ENCODE data around the gene CENPP.

DNA sequence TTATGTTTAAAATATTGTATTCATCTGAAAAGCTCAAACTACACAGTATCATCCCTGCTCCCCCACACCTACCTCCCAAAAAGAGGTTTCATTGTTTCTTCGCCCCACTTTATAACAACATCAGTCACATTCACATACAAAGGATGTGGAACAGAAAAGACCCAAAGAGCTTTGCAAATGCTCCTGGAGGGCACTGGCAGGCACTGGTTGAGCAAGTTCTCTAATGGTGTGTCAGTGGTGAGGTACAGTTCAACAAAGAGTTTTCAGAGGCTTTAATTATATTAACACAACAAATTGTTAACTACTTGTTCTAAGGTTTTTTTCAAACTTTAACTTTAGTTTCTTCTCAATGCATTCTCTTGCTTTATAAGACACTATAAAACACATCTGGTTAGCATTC, 264.2 kb downstream of the CENPP start:
- TF ChIP-seq, protein P1, sequence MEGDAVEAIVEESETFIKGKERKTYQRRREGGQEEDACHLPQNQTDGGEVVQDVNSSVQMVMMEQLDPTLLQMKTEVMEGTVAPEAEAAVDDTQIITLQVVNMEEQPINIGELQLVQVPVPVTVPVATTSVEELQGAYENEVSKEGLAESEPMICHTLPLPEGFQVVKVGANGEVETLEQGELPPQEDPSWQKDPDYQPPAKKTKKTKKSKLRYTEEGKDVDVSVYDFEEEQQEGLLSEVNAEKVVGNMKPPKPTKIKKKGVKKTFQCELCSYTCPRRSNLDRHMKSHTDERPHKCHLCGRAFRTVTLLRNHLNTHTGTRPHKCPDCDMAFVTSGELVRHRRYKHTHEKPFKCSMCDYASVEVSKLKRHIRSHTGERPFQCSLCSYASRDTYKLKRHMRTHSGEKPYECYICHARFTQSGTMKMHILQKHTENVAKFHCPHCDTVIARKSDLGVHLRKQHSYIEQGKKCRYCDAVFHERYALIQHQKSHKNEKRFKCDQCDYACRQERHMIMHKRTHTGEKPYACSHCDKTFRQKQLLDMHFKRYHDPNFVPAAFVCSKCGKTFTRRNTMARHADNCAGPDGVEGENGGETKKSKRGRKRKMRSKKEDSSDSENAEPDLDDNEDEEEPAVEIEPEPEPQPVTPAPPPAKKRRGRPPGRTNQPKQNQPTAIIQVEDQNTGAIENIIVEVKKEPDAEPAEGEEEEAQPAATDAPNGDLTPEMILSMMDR (IDR thresholded peaks at IDR 0.05; ENCODE audit: low read depth, low read length): no peak
- TF ChIP-seq EZH2phosphoT487 (IDR thresholded peaks at IDR 0.05; ENCODE audit: low read depth): no peak
